Measurements from ENCODE around the gene SPTSSA.
"Not testable (repeated sequence)": the region's sequence is repeated elsewhere in the genome, so short reads cannot be mapped to it uniquely, and the experiment has no call there.

SPTSSA gene

GRCh38 chr14:34386865-34387485, 75.1 kb downstream of the SPTSSA start:
- DNase-seq (ENCODE audit: extremely low spot score), result no peak
- TF ChIP-seq BHLHE40 (IDR thresholded peaks at IDR 0.05; ENCODE audit: borderline replicate concordance), result no peak
- no peak for TF ChIP-seq CTBP1 (IDR thresholded peaks at IDR 0.05; ENCODE audit: borderline replicate concordance)
- TF ChIP-seq FOXA1 (IDR thresholded peaks at IDR 0.05), result no peak
- no peak for TF ChIP-seq FOXM1 (IDR thresholded peaks at IDR 0.05; ENCODE audit: borderline replicate concordance)
- TF ChIP-seq SUZ12 (IDR thresholded peaks at IDR 0.05), result no peak
- no peak for TF ChIP-seq L3MBTL2 (conservative IDR thresholded peaks at IDR 0.05)
- no peak for TF ChIP-seq LEF1 (IDR thresholded peaks at IDR 0.05; ENCODE audit: borderline replicate concordance)
- TF ChIP-seq FOXK2 (IDR thresholded peaks at IDR 0.05), result no peak
- ChIA-PET CTCF (no interaction called here), POLR2A (no interaction called here)

DNA sequence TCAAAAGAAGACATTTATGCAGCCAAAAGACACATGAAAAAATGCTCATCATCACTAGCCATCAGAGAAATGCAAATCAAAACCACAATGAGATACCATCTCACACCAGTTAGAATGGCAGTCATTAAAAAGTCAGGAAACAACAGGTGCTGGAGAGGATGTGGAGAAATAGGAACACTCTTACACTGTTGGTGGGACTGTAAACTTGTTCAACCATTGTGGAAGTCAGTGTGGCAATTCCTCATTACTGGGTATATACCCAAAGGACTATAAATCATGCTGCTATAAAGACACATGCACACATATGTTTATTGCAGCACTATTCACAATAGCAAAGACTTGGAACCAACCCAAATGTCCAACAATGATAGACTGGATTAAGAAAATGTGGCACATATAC, 76.2 kb downstream of the SPTSSA start:
- DNase-seq (ENCODE audit: extremely low spot score); POLR2A ChIA-PET; CTCF ChIA-PET: not testable (repeated sequence)

DNA sequence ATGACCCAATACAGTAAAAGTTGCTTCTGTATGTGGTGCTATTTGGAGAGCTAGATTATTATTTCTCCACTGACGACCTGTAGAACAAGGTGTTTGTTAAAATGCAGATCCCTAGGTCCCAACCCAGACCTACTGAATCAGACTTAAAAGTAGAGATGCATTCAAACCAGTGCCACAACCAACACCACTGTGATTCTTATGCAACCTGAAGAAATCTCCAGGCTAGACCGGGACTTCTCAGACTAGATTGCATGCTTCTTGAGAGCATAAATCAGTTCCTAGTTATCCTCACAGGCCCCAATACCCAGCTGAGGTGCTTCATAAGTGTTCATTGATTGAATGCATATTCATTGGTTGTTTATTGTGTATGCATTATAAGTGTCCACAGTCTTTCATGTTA, 78.2 kb downstream of the SPTSSA start:
- TF ChIP-seq LEF1 (IDR thresholded peaks at IDR 0.05; ENCODE audit: borderline replicate concordance) (no peak), FOXM1 (IDR thresholded peaks at IDR 0.05; ENCODE audit: borderline replicate concordance) (no peak), SUZ12 (IDR thresholded peaks at IDR 0.05) (no peak), NFRKB (IDR thresholded peaks at IDR 0.05) (no peak), HDGF (IDR thresholded peaks at IDR 0.05; ENCODE audit: borderline replicate concordance) (no peak), BHLHE40 (IDR thresholded peaks at IDR 0.05; ENCODE audit: borderline replicate concordance) (no peak), ARNT (IDR thresholded peaks at IDR 0.05) (no peak), FOXK2 (IDR thresholded peaks at IDR 0.05) (no peak), ELF4 (IDR thresholded peaks at IDR 0.05) (no peak), TARDBP (IDR thresholded peaks at IDR 0.05) (no peak), CTBP1 (IDR thresholded peaks at IDR 0.05; ENCODE audit: borderline replicate concordance) (no peak), SP1 (IDR thresholded peaks at IDR 0.05) (no peak), ZNF384 (IDR thresholded peaks at IDR 0.05) (no peak), FOXA1 (IDR thresholded peaks at IDR 0.05) (no peak), PKNOX1 (IDR thresholded peaks at IDR 0.05) (no peak)
- POLR2A ChIA-PET, result no interaction called here
- CTCF ChIA-PET, result no interaction called here
- DNase-seq (ENCODE audit: extremely low spot score), result no peak
